Activated CD4-positive, alpha-beta T cell treated with anti-CD3 and anti-CD28 coated beads for 48 hours (primary cell): ENCODE results near the gene C2orf49.
A peak's percentile ranks its signal among the peaks of the same experiment; 100 is the strongest.

Experiments
- DNase-seq: peaks from one replicate; pipeline ENCODE4 v3.0.0-alpha.2; 2020

C2orf49 gene

GRCh38 chr2:105362862-105363591 is 25.7 kb downstream of the C2orf49 start:
- no peak for DNase-seq

- no peak for DNase-seq
Measured at GRCh38 chr2:105364436-105365139, 27.2 kb downstream of the C2orf49 start.

- no peak for DNase-seq
Measured at GRCh38 chr2:105365206-105365605, 27.9 kb downstream of the C2orf49 start.

GRCh38 chr2:105368759-105369408 is 31.5 kb downstream of the C2orf49 start:
- DNase-seq, result no peak

- peak; percentile 93 for DNase-seq
Measured at GRCh38 chr2:105369777-105370690, 32.7 kb downstream of the C2orf49 start.

- DNase-seq, result no peak
Measured at GRCh38 chr2:105371156-105371555, 33.8 kb downstream of the C2orf49 start.

GRCh38 chr2:105371810-105372209 is 34.5 kb downstream of the C2orf49 start:
- no peak for DNase-seq

- DNase-seq, result no peak
Measured at GRCh38 chr2:105373344-105373781, 36.0 kb downstream of the C2orf49 start.

- DNase-seq, result no peak
Measured at GRCh38 chr2:105373895-105374401, 36.6 kb downstream of the C2orf49 start.

GRCh38 chr2:105375001-105375561 is 37.7 kb downstream of the C2orf49 start:
- no peak for DNase-seq

- no peak for DNase-seq
Measured at GRCh38 chr2:105376010-105376409, 38.7 kb downstream of the C2orf49 start.

- DNase-seq, result no peak
Measured at GRCh38 chr2:105376789-105377240, 39.5 kb downstream of the C2orf49 start.

- no peak for DNase-seq
Measured at GRCh38 chr2:105377871-105378270, 40.5 kb downstream of the C2orf49 start.

GRCh38 chr2:105378276-105378840 is 41.0 kb downstream of the C2orf49 start:
- DNase-seq, result no peak

- DNase-seq, result no peak
Measured at GRCh38 chr2:105378921-105379383, 41.6 kb downstream of the C2orf49 start.

- no peak for DNase-seq
Measured at GRCh38 chr2:105379741-105380186, 42.4 kb downstream of the C2orf49 start.

GRCh38 chr2:105380432-105381100 is 43.2 kb downstream of the C2orf49 start:
- no peak for DNase-seq

- no peak for DNase-seq
Measured at GRCh38 chr2:105381101-105381668, 43.8 kb downstream of the C2orf49 start.

- no peak for DNase-seq
Measured at GRCh38 chr2:105382177-105382576, 44.8 kb downstream of the C2orf49 start.

GRCh38 chr2:105383432-105384166 is 46.3 kb downstream of the C2orf49 start:
- DNase-seq, result no peak
